Astrocyte of the cerebellum (primary cell): Measurements from ENCODE around the gene ZNF766.

ENCODE experiments used
- DNase-seq: peaks from one replicate; pipeline ENCODE4 v3.0.0-alpha.2; 2011; ENCODE audit warnings: low read depth
- H3K4me3 ChIP-seq: 2 replicates; pipeline ENCODE4 v1.5.1; 2011; ENCODE audit warnings: mild to moderate bottlenecking, low read depth, low read length, moderate library complexity
- in situ Hi-C: cut with HindIII; loops from 2 replicates; pipeline ENCODE4 v1.10.0; 2017; ENCODE audit warnings: low sequenced_read_pairs
- TF ChIP-seq, protein P1 (sequence below): IDR thresholded peaks from 2 replicates; pipeline ENCODE4 v1.5.1; 2012; ENCODE audit warnings: low read length, low read depth, moderate library complexity, mild to moderate bottlenecking; ENCODE audit errors: missing control alignments

ZNF766 gene

DNA sequence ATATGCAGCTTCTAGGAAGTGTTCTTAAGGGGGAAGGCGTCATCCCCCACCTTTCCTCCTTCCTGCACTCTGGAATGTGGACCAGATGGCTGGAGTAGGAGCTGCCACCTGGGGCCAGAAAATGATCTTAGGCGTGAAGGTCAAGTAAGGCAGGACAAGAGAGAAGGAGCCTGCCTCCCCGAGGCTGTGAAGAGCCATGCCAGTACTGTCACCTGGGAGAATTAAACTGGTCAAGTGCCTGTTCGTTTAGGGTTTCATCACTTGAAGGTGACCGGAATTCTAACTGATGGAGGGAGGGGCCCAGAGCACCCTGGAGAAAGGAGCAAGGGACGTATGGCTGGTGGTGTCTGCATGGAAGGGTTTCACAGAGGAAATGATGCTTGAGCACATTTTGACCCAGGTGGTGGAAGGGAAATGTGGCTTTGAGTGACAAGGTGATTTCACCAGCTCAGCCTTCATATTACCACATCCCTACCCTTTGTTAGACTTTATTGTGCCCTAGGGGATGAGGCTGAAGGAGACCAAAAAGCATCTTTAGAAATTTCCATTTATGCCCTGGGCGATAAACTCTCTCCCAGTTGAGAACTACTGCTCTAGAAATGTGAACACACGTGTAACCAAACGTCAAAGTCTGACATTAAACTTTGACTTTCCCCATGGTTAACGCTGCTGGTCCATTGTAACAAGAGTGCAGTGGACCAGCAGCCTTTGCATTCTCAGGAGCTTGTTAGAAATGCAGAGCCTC, 42.0 kb upstream of the ZNF766 start:
- TF ChIP-seq, protein P1, sequence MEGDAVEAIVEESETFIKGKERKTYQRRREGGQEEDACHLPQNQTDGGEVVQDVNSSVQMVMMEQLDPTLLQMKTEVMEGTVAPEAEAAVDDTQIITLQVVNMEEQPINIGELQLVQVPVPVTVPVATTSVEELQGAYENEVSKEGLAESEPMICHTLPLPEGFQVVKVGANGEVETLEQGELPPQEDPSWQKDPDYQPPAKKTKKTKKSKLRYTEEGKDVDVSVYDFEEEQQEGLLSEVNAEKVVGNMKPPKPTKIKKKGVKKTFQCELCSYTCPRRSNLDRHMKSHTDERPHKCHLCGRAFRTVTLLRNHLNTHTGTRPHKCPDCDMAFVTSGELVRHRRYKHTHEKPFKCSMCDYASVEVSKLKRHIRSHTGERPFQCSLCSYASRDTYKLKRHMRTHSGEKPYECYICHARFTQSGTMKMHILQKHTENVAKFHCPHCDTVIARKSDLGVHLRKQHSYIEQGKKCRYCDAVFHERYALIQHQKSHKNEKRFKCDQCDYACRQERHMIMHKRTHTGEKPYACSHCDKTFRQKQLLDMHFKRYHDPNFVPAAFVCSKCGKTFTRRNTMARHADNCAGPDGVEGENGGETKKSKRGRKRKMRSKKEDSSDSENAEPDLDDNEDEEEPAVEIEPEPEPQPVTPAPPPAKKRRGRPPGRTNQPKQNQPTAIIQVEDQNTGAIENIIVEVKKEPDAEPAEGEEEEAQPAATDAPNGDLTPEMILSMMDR, result no peak
- H3K4me3 ChIP-seq, result no peak overlapping the region
- in situ Hi-C loops, result no loop called here
- DNase-seq, result no peak

DNA sequence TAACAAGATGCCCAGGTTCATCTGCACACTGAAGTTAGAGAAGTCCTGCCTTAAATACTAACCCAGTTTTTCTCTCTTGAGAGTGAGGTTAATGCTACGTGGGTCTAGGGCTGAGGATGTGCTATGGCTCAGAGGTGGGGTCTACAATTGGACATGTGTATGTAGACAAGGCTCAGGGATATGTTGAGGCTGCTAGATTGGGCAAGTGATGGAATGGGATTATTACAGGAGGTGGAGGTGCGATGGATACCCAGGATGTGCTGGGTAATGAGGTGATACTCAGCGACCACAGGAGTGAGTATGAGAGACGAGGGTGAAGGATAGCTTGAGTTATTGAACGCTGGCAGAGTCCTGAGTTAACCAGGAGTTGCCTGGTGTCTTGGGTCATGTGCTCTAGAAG, 41.4 kb upstream of the ZNF766 start:
- TF ChIP-seq, protein P1, result no peak
- in situ Hi-C loops, result no loop called here
- H3K4me3 ChIP-seq, result no peak overlapping the region
- no peak for DNase-seq

DNA sequence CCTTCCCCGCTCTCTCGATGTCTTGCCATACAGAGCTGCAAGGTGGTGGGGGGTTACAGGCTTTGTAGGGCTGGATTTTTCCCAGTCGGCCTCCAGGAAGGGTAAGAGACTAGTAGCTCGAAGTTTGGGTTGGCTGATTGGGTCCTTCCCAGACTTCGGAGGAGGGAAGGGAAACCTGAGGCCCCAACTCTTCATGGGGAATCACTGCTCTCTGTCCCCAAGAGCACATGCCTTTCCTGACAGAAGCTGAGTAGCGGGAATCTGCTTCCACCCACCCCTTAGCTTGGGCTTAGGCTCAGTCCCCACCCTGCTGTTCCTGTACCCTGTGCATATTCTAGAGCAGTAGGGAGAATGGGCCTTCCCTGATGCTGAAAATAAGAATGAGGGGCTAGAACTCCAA, 39.9 kb upstream of the ZNF766 start:
- TF ChIP-seq, protein P1, result no peak
- in situ Hi-C loops, result no loop called here
- H3K4me3 ChIP-seq, result no peak overlapping the region
- no peak for DNase-seq

DNA sequence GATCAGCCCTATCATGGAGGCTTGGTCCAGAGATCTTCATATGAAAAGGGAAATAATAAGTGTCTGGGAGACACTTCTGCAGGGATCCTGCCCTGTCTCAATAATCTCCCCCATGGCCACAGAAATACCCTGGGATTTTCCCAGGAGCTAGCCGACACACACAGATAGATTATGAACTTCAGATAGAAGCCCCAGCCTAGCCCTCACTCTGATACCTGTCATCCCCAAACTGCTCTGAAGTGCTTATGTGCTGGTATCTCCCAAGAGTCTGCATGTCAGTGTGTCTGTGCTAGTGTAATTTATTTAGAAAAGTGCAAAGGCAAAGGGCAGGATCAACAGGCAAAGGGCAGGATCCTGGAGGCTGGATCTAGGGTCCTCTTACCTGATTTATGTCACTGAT, 38.7 kb upstream of the ZNF766 start:
- TF ChIP-seq, protein P1, result no peak
- DNase-seq, result no peak
- no peak overlapping the region for H3K4me3 ChIP-seq
- in situ Hi-C loops, result no loop called here

DNA sequence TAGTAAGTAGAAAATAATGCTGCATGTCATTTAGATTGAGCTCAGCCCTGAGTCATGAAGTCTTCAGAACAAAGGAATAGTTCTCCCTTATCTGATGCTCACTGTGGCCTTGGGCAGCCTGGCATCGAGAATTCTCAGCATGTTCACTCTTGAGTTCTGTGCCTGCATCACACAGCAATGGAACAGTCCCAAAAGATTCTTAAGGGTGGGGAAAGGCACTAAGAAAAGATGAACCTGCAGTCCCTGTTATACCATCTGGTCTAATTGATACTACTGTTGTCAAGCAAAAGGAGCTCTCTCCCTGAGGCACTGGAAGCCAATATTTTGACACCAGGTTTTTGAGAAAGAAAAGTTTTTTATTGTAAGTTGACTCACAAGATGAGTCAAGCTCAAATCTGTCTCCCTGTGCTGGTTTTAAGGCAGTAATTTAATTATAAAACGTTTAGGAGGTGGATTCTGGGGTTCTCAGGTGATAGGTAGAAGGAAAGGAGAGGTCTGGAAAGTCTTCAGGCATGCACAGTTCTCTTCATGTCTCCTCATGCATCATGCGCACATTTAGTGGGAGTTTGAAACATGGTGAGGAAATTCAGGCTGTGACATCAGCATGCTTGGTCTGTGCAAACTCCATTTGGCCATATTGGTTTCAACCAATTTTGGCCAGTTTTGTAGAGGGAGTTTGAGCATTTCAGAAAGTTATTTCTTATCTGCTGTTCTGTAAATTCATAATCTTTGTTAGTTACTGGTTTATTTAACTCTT, 38.1 kb upstream of the ZNF766 start:
- TF ChIP-seq, protein P1, result no peak
- in situ Hi-C loops, result no loop called here
- DNase-seq, result no peak
- H3K4me3 ChIP-seq, result no peak overlapping the region

DNA sequence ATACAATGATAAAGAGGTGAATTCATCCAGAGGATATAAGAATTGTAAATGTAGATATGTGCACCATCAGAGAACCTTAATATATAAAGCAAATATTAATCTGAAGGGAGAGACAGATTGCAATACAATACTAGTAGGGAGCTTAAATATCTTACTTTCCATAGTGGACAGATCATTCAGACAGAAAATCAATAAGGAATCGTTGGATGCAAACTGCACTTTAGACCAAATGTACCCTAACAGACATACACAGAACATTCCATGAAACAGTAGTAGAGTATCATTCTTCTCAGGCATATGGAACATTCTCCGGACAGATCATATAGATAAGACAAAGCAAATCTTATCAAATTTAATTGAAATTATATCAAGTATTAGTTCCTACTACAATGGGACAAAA, 35.0 kb upstream of the ZNF766 start:
- in situ Hi-C loops, result no loop called here
- TF ChIP-seq, protein P1, result no peak

More for the DNA sequence above, 35.0 kb upstream of the ZNF766 start:
- H3K4me3 ChIP-seq, result no peak overlapping the region
- DNase-seq, result no peak
